Progenitor cell of endocrine pancreas (in vitro differentiated cells): ENCODE measurements around the gene MSL2. TPM values are rescaled to one million over a fixed set of nuclear protein-coding genes. Genes with fewer than 3 reads are reported as not detected.
"Not testable (repeated sequence)": the region's sequence is repeated elsewhere in the genome, so short reads cannot be mapped to it uniquely, and the experiment has no call there.

ENCODE experiments used
- DNase-seq: peaks from one replicate; pipeline ENCODE4 v3.0.0; 2021; ENCODE audit warnings: low spot score; ENCODE audit not compliant: unreplicated experiment
- H3K27ac Mint-ChIP-seq: 2 replicates; pipeline ENCODE4 v1.8.0; 2021; ENCODE audit warnings: mild to moderate bottlenecking, moderate library complexity, mixed read lengths
- H3K27me3 Mint-ChIP-seq: 2 replicates; pipeline ENCODE4 v1.8.0; 2021; ENCODE audit warnings: mixed read lengths
- H3K36me3 Mint-ChIP-seq: 2 replicates; pipeline ENCODE4 v1.8.0; 2022; ENCODE audit warnings: mixed read lengths; ENCODE audit not compliant: insufficient read depth
- H3K4me1 Mint-ChIP-seq: 2 replicates; pipeline ENCODE4 v1.8.0; 2021; ENCODE audit warnings: low read depth, mixed read lengths
- H3K4me3 Mint-ChIP-seq: 2 replicates; pipeline ENCODE4 v1.8.0; 2021; ENCODE audit warnings: low read depth, mild to moderate bottlenecking, moderate library complexity, mixed read lengths
- H3K9me3 Mint-ChIP-seq: 2 replicates; pipeline ENCODE4 v1.8.0; 2021; ENCODE audit warnings: low read depth, mixed read lengths
- CTCF ChIP-seq: fragments of 200-600 bp; sonication (generic); IDR thresholded peaks from one replicate; pipeline ENCODE4 v1.5.0; 2021; ENCODE audit warnings: antibody characterized with exemption, mild to moderate bottlenecking; ENCODE audit not compliant: unreplicated experiment
- total RNA-seq: library from RNA; stranded (reverse); gene quantifications from 2 replicates; pipeline ENCODE4 v1.2.1, GENCODE V29; 2021

Gene MSL2
- total RNA-seq, 1 donor from 2014 or later: 39.9 TPM

- no peak for TF ChIP-seq CTCF
- Mint-ChIP-seq H3K27ac (peak overlapping the region; percentile 74), H3K27me3 (no peaks in the 10 kb centered on the region)
Observed at GRCh38 chr3:136166507-136166906, 29.6 kb downstream of the MSL2 start.

GRCh38 chr3:136163607-136164006 lies 32.5 kb downstream of the MSL2 start:
- H3K27me3 Mint-ChIP-seq, DNase-seq, H3K36me3 Mint-ChIP-seq, H3K4me3 Mint-ChIP-seq, H3K9me3 Mint-ChIP-seq, H3K27ac Mint-ChIP-seq: not testable (repeated sequence)
- peaks cover 17% of the 10 kb centered on the region for H3K4me1 Mint-ChIP-seq

More at GRCh38 chr3:136166507-136166906, 29.6 kb downstream of the MSL2 start:
- H3K4me3 Mint-ChIP-seq: no peak overlapping the region
- peaks cover 6% of the 10 kb centered on the region for H3K9me3 Mint-ChIP-seq
- H3K36me3 Mint-ChIP-seq: no peaks in the 10 kb centered on the region
- DNase-seq: no peak
- peaks cover 17% of the 10 kb centered on the region for H3K4me1 Mint-ChIP-seq

GRCh38 chr3:136162322-136162721 lies 33.8 kb downstream of the MSL2 start:
- Mint-ChIP-seq H3K4me1 (peaks cover 16% of the 10 kb centered on the region), H3K27ac (peak overlapping the region; percentile 84), H3K4me3 (no peak overlapping the region), H3K27me3 (no peaks in the 10 kb centered on the region), H3K36me3 (peaks cover 13% of the 10 kb centered on the region), H3K9me3 (peaks cover 8% of the 10 kb centered on the region)
- TF ChIP-seq CTCF: no peak
- DNase-seq: no peak

GRCh38 chr3:136161516-136161915 lies 34.6 kb downstream of the MSL2 start:
- DNase-seq: no peak
- no peak for TF ChIP-seq CTCF
- Mint-ChIP-seq H3K27ac (no peak overlapping the region), H3K36me3 (peaks cover 14% of the 10 kb centered on the region), H3K9me3 (peaks cover 8% of the 10 kb centered on the region), H3K27me3 (no peaks in the 10 kb centered on the region), H3K4me1 (peaks cover 10% of the 10 kb centered on the region), H3K4me3 (no peak overlapping the region)

GRCh38 chr3:136152963-136153362 lies 43.2 kb downstream of the MSL2 start:
- DNase-seq: no peak
- Mint-ChIP-seq H3K27me3 (no peaks in the 10 kb centered on the region), H3K27ac (peak overlapping the region; percentile 49), H3K36me3 (peaks cover 7% of the 10 kb centered on the region), H3K9me3 (no peaks in the 10 kb centered on the region), H3K4me1 (peaks cover 9% of the 10 kb centered on the region), H3K4me3 (no peak overlapping the region)
- TF ChIP-seq CTCF: no peak

GRCh38 chr3:136152176-136152843 lies 43.8 kb downstream of the MSL2 start:
- DNase-seq: no peak
- Mint-ChIP-seq H3K9me3 (no peaks in the 10 kb centered on the region), H3K27me3 (no peaks in the 10 kb centered on the region), H3K36me3 (peaks cover 6% of the 10 kb centered on the region), H3K4me1 (peaks cover 12% of the 10 kb centered on the region), H3K4me3 (no peak overlapping the region), H3K27ac (no peak overlapping the region)
- no peak for TF ChIP-seq CTCF
